ENCODE data around the gene CNGA3.

Gene CNGA3

DNA sequence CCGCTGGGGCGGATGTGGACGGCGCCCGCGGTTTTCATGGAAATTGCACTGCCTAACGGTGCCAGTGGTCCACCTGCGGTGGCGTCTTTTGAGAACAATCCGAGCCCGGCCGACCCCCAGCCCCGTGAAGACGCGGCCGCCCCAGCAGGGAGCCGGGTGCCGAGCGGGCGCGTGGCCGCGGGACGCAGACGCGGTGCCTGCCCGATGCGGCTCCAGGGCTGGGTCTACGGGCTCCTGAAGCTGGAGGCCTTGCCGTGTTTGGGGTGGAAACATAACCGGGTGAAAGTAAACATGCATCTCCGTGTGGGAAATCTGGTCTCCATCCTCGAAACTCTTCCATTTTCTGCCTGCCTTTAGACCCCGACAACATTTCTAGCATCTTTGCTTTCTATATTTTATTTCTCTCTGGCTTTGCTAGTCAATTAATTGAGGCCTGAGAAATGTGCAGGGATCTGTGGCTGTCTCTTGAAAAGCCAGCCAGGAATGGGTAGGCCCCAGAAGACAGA lies 99.0 kb downstream of the CNGA3 start:
- DNase-seq: no peak

DNA sequence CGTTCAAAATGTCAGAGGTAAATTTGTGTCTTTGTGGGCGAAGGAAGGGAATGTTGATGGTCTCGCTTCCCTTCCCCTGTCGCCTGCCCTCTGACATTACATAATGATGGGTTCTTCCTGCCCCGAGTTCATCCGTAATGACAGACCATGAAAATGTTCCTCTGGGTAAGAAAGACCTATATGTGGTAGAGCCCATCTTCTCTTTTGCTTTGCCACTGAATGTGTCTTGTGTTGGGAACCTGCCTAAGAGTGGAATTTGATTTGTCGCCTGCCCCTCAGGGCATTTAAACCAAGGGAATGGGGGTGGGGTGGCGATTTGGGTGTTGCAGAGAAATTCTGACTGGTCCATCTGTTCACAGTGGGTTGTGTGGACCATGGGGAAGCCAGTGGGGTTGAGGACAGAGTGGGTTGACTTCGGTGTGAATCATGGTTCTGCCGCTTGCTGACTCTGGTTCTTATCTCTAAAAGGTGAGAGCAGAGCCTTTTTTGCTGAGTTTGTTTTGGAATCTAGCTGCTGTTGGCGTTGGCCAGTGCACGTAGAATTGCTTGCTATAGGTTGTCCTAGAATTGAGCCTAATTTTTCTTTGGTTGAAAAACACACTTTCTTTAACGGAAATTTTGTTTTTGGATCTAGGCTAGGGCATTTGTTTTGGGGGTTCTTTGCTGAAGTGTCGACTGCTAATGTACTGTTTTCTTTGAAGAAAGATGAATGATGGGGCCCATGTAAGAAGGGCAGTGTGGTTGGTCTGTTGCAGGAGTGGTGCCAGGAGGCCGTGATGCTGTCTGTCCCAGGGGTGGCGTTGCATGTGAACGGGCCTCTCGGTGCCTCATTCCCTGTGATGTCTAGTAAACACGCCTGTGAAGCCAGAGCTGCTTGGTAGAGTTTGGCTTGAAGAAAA lies 99.7 kb downstream of the CNGA3 start:
- DNase-seq: no peak

DNA sequence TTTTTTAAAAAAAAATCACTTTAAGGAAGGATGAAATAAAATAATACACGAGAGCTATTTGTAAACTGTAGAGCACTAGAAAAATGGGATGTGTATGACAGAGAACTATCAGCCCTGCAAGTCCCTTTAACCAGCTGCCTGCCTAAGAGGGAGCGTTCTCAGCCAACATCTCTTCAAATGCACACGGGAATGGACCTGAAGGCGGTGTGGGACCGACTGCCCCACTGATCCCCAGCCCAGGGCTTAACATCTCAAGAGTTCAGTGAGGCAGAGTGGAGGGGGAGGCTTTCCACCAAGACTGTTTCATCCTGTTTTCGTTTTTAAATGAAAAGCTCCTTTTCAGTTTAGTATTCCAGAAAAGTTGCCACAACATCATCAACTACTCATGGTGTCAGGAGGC lies 100.6 kb downstream of the CNGA3 start:
- no peak for DNase-seq
